ENCODE measurements around the gene NBL1. TPM values are rescaled to one million over a fixed set of nuclear protein-coding genes. Genes with fewer than 3 reads are reported as not detected.

The NBL1 gene
- total RNA-seq, 1 experiment from 2014 or later = 117 TPM

GRCh38 chr1:19706136-19706535 lies 62.0 kb downstream of the NBL1 start:
- H3K9me3 ChIP-seq (ENCODE audit: low read length) = no peaks in the 10 kb centered on the region
- H3K4me3 ChIP-seq (ENCODE audit: low read length) = no peak overlapping the region
- DNase-seq = no peak
- no peak for ATAC-seq
- no peak overlapping the region for H3K27ac ChIP-seq (ENCODE audit: low read length)
- H2AFZ ChIP-seq (ENCODE audit: low read length) = no peak overlapping the region
- H4K20me1 ChIP-seq (ENCODE audit: low read length) = no peaks in the 10 kb centered on the region
- no peaks in the 10 kb centered on the region for H3K79me2 ChIP-seq (ENCODE audit: low read length)
- H3K36me3 ChIP-seq (ENCODE audit: low read depth, low read length) = no peaks in the 10 kb centered on the region
- H3K9ac ChIP-seq (ENCODE audit: low read length) = no peak overlapping the region
- no peaks in the 10 kb centered on the region for H3K9me2 ChIP-seq (replicated peaks; ENCODE audit: low read length)
- intact Hi-C loops (cut with micrococcal nuclease) = no loop called here
- no peaks in the 10 kb centered on the region for H3F3A ChIP-seq (ENCODE audit: low read length, unreplicated experiment)
- no peaks in the 10 kb centered on the region for H3K4me1 ChIP-seq (ENCODE audit: insufficient read depth, low read length)
- CTCF ChIA-PET = interaction anchor here (1.4 to 2.4 kb wide), 2 partner anchors 10 to 45 kb away, joined by 3 to 34 read pairs; no protein-coding TSS in a partner anchor
- TF ChIP-seq EZH2phosphoT487 (IDR thresholded peaks at IDR 0.05; ENCODE audit: borderline replicate concordance, low read length) (no peak), CTCF (conservative IDR thresholded peaks at IDR 0.05; ENCODE audit: low read depth, low read length) (no peak), EZH2 (IDR thresholded peaks at IDR 0.05; ENCODE audit: low read length, unreplicated experiment) (no peak)
- no TSS peak for BruUV-seq (replicated peaks)
- H3K4me2 ChIP-seq (ENCODE audit: low read length) = no peak overlapping the region
- POLR2A ChIA-PET (ENCODE audit: unreplicated experiment) = no interaction called here
- no peaks in the 10 kb centered on the region for H3K27me3 ChIP-seq (ENCODE audit: low read length)

Other genes starting within 250 kb of the NBL1 start
- gene CAPZB, start 158.8 kb upstream of the NBL1 start, total RNA-seq (2014; rRNA removed) = 86.7 and 94.3 TPM in 2 replicates
- not detected in 2 replicates for gene HTR6, start 20.6 kb downstream of the NBL1 start, total RNA-seq (2014; rRNA removed)
- gene TMCO4, start 155.6 kb downstream of the NBL1 start, total RNA-seq (2014; rRNA removed) = 16.0 and 19.7 TPM in 2 replicates
- gene RNF186, start 171.0 kb downstream of the NBL1 start, total RNA-seq (2014; rRNA removed) = 0.69 TPM in 1 of 2 replicates, not detected in the other
- gene OTUD3, start 238.1 kb downstream of the NBL1 start, total RNA-seq (2014; rRNA removed) = 9.7 and 9.9 TPM in 2 replicates

All from PC-3 (cell line).